Nephron progenitor cell (in vitro differentiated cells): ENCODE data around the gene AKT2.
A peak's percentile ranks its signal among the peaks of the same experiment; 100 is the strongest.
"Not testable (repeated sequence)": the region's sequence is repeated elsewhere in the genome, so short reads cannot be mapped to it uniquely, and the experiment has no call there.

Source experiments
- DNase-seq: peaks from one replicate; pipeline ENCODE4 v3.0.0; 2021
- H3K27ac Mint-ChIP-seq: 2 replicates; pipeline ENCODE4 v1.8.0; 2021; ENCODE audit warnings: mild to moderate bottlenecking, moderate library complexity, mixed read lengths
- H3K27me3 Mint-ChIP-seq: 2 replicates; pipeline ENCODE4 v1.8.0; 2021; ENCODE audit warnings: mild to moderate bottlenecking, low read depth, mixed read lengths; ENCODE audit not compliant: poor library complexity
- H3K36me3 Mint-ChIP-seq: 2 replicates; pipeline ENCODE4 v1.8.0; 2021; ENCODE audit warnings: low read depth, mixed read lengths
- H3K4me1 Mint-ChIP-seq: 2 replicates; pipeline ENCODE4 v1.8.0; 2021; ENCODE audit warnings: mixed read lengths
- H3K4me3 Mint-ChIP-seq: 2 replicates; pipeline ENCODE4 v1.8.0; 2021; ENCODE audit warnings: mild to moderate bottlenecking, moderate library complexity, mixed read lengths
- H3K9me3 Mint-ChIP-seq: 2 replicates; pipeline ENCODE4 v1.8.0; 2021; ENCODE audit warnings: mild to moderate bottlenecking, moderate library complexity, mixed read lengths
- CTCF ChIP-seq: fragments of 200-600 bp; sonication (generic); IDR thresholded peaks from 2 replicates; pipeline ENCODE4 v1.5.0; 2021; ENCODE audit warnings: antibody characterized with exemption

Gene AKT2

GRCh38 chr19:40223135-40223822 is 61.9 kb downstream of the AKT2 start:
- H3K27ac Mint-ChIP-seq, result no peak overlapping the region
- H3K4me1 Mint-ChIP-seq, result peaks cover 17% of the 10 kb centered on the region
- H3K27me3 Mint-ChIP-seq, result peaks cover 81% of the 10 kb centered on the region
- TF ChIP-seq CTCF, result no peak
- H3K4me3 Mint-ChIP-seq, result no peak overlapping the region
- peaks cover 9% of the 10 kb centered on the region for H3K9me3 Mint-ChIP-seq
- H3K36me3 Mint-ChIP-seq, result peaks cover 5% of the 10 kb centered on the region
- no peak for DNase-seq

- peak; percentile 82 for DNase-seq
- peaks cover 12% of the 10 kb centered on the region for H3K4me1 Mint-ChIP-seq
- H3K4me3 Mint-ChIP-seq, result no peak overlapping the region
- peaks cover 5% of the 10 kb centered on the region for H3K36me3 Mint-ChIP-seq
- peaks cover 91% of the 10 kb centered on the region for H3K27me3 Mint-ChIP-seq
- TF ChIP-seq CTCF, result peak; percentile 89
- peaks cover 9% of the 10 kb centered on the region for H3K9me3 Mint-ChIP-seq
- H3K27ac Mint-ChIP-seq, result peak overlapping the region; percentile 27
Measured at GRCh38 chr19:40221858-40222619, 63.1 kb downstream of the AKT2 start.

- Mint-ChIP-seq H3K27me3 (peaks cover 99% of the 10 kb centered on the region), H3K4me3 (no peak overlapping the region), H3K36me3 (peaks cover 9% of the 10 kb centered on the region), H3K4me1 (peaks cover 3% of the 10 kb centered on the region), H3K27ac (no peak overlapping the region), H3K9me3 (peaks cover 9% of the 10 kb centered on the region)
- DNase-seq, result no peak
- no peak for TF ChIP-seq CTCF
Measured at GRCh38 chr19:40220674-40221073, 64.5 kb downstream of the AKT2 start.

- H3K9me3 Mint-ChIP-seq, result peaks cover 8% of the 10 kb centered on the region
- no peak for TF ChIP-seq CTCF
- no peak overlapping the region for H3K27ac Mint-ChIP-seq
- H3K36me3 Mint-ChIP-seq, result peaks cover 9% of the 10 kb centered on the region
- H3K4me3 Mint-ChIP-seq, result no peak overlapping the region
- DNase-seq, result no peak
- H3K4me1 Mint-ChIP-seq, result no peaks in the 10 kb centered on the region
- peaks cover 96% of the 10 kb centered on the region for H3K27me3 Mint-ChIP-seq
Measured at GRCh38 chr19:40219721-40220276, 65.3 kb downstream of the AKT2 start.

GRCh38 chr19:40219029-40219428 is 66.1 kb downstream of the AKT2 start:
- not testable (repeated sequence) for H3K4me1 Mint-ChIP-seq, H3K4me3 Mint-ChIP-seq

More at GRCh38 chr19:40219029-40219428, 66.1 kb downstream of the AKT2 start:
- H3K27ac Mint-ChIP-seq, H3K36me3 Mint-ChIP-seq, DNase-seq, H3K9me3 Mint-ChIP-seq: not testable (repeated sequence)
- H3K27me3 Mint-ChIP-seq, result peaks cover 94% of the 10 kb centered on the region
